K562 (cell line): ENCODE results near the gene PNMA8A. TPM values are rescaled to one million over a fixed set of nuclear protein-coding genes. Genes with fewer than 3 reads are reported as not detected.

Experiments used
- BCOR ChIP-seq: fragments of 450-650 bp; IDR thresholded peaks from 2 replicates; pipeline ENCODE4 v1.6.1; 2016
- CREM ChIP-seq: IDR thresholded peaks from 2 replicates; pipeline ENCODE4 v1.6.1; 2014; ENCODE audit warnings: antibody characterized with exemption, low read depth
- ILK ChIP-seq: fragments of 450-650 bp; IDR thresholded peaks from 2 replicates; pipeline ENCODE4 v1.6.1; 2016; ENCODE audit warnings: missing genetic modification characterization, low read depth, mild to moderate bottlenecking, missing compliant biosample characterization, moderate library complexity, borderline replicate concordance
- MAFK ChIP-seq: IDR thresholded peaks from 2 replicates; pipeline ENCODE4 v1.6.1; 2011; ENCODE audit warnings: low read length, improper control_type of control experiment
- MIER1 ChIP-seq: fragments of 450-650 bp; IDR thresholded peaks from 2 replicates; pipeline ENCODE4 v1.6.1; 2016; ENCODE audit warnings: antibody characterized with exemption, mild to moderate bottlenecking, low read depth
- RBM15 ChIP-seq: fragments of 200-400 bp; formaldehyde crosslinking; IDR thresholded peaks from 2 replicates; pipeline ENCODE4 v1.6.1; 2018; ENCODE audit warnings: mild to moderate bottlenecking, low read length, moderate library complexity; ENCODE audit not compliant: insufficient read depth
- TEAD2 ChIP-seq: fragments of 450-650 bp; IDR thresholded peaks from 2 replicates; pipeline ENCODE4 v1.6.1; 2016; ENCODE audit warnings: missing genetic modification characterization, control low read depth, missing compliant biosample characterization
- VEZF1 ChIP-seq: fragments of 200-800 bp; sonication (Bioruptor generic); IDR thresholded peaks from 2 replicates; pipeline ENCODE4 v1.6.1; 2017; ENCODE audit warnings: missing genetic modification characterization, missing compliant biosample characterization
- ZNF280A ChIP-seq: fragments of 450-650 bp; IDR thresholded peaks from 2 replicates; pipeline ENCODE4 v1.6.1; 2018; ENCODE audit warnings: mild to moderate bottlenecking, low read depth; ENCODE audit not compliant: partially characterized antibody
- polyA plus RNA-seq, 8 experiments: library from polyadenylated mRNA; depleted of rRNA in 4 of 8; stranded (reverse) in 5 of 8; unstranded in 3 of 8; fragments of >200 nt; fragmentation: Nextera tagmentation in 2 of 8; fragmentation: Illumina TruSeq in 1 of 8; extraction: Ambion mirVana in 2 of 8; extraction: Trizol in 1 of 8; gene quantifications; 2 replicates each; pipeline versions ENCODE4 v1.2.1 to v1.2.3, GENCODE V29; 2011 to 2014; ENCODE audit warnings: inconsistent platforms in 1 of 8, missing spikeins in 1 of 8
- total RNA-seq, 7 experiments: library from RNA; depleted of rRNA in 6 of 7; stranded (reverse); fragments of >200 nt in 6 of 7; fragmentation: Illumina TruSeq in 2 of 7; extraction: Trizol in 2 of 7; gene quantifications; 2 replicates each; pipeline versions ENCODE4 v1.2.1 to v1.2.3, GENCODE V29; 2011 to 2021; ENCODE audit warnings: low replicate concordance in 1 of 7
- TF ChIP-seq, protein P1 (sequence below), 2 experiments: fragments of 250-450 bp in 1 of 2; fragments of 450-650 bp in 1 of 2; sonication (Bioruptor Pico) in 1 of 2; IDR thresholded peaks; 2 replicates each; pipeline versions ENCODE4 v1.6.1 to v1.8.0; 2016 to 2021; ENCODE audit warnings: mild to moderate bottlenecking in 2 of 2, moderate library complexity in 2 of 2, missing compliant biosample characterization in 1 of 2, missing genetic modification characterization in 1 of 2

Gene PNMA8A
- total and polyA plus RNA-seq, 9 of the 15 experiments (the other 6 are each of a cell fraction or from before 2014, with no cell fraction given) = 6.6 to 23.8 (median 14.9) TPM

DNA sequence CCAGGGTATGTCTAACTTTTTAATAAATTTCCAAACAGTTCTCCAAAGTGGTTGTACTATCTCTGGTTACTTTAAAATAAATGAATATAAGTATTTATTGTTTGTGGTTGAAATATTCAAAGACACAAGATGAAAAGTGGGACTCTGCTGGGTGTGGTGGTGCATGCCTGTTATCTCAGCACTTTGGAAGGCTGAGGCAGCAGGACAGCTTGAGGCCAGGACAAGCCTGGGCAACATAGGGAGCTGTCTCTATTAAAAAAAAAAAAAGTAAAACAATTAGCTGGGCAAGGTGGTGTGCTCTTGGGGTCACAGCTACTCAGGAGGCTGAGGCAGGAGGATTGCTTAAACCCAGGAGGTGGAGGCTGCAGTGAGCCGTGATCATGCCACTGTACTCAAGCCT is 10.4 kb downstream of the PNMA8A start (continued):
- TF ChIP-seq ZNF280A (no peak), ILK (tag) (no peak), MAFK (no peak), CREM (no peak), MIER1 (no peak), VEZF1 (no peak), RBM15 (no peak), BCOR (no peak), TEAD2 (tag) (no peak)
- TF ChIP-seq, protein P1, sequence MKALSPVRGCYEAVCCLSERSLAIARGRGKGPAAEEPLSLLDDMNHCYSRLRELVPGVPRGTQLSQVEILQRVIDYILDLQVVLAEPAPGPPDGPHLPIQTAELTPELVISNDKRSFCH (CRISPR knock-in tag; IDR thresholded peaks at IDR 0.05) = no peak
- TF ChIP-seq, protein P1 (tag; IDR thresholded peaks at IDR 0.05) = no peak
